ENCODE measurements around the gene SOAT2.

- no peak for TF ChIP-seq POLR2AphosphoS5 (IDR thresholded peaks at IDR 0.05)
- TF ChIP-seq, protein P1, sequence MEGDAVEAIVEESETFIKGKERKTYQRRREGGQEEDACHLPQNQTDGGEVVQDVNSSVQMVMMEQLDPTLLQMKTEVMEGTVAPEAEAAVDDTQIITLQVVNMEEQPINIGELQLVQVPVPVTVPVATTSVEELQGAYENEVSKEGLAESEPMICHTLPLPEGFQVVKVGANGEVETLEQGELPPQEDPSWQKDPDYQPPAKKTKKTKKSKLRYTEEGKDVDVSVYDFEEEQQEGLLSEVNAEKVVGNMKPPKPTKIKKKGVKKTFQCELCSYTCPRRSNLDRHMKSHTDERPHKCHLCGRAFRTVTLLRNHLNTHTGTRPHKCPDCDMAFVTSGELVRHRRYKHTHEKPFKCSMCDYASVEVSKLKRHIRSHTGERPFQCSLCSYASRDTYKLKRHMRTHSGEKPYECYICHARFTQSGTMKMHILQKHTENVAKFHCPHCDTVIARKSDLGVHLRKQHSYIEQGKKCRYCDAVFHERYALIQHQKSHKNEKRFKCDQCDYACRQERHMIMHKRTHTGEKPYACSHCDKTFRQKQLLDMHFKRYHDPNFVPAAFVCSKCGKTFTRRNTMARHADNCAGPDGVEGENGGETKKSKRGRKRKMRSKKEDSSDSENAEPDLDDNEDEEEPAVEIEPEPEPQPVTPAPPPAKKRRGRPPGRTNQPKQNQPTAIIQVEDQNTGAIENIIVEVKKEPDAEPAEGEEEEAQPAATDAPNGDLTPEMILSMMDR (IDR thresholded peaks at IDR 0.05): no peak
These were observed 28.8 kb upstream of the SOAT2 start for GRCh38 chr12:53074283-53074998.

Measured in transverse colon (tissue), 4 donors.